Stimulated activated CD4-positive, alpha-beta T cell treated with anti-CD3 and anti-CD28 coated beads, TNF-alpha, amount 100 ng/mL, for 24 hours (primary cell): ENCODE results near the gene RWDD1.

Experiments used
- DNase-seq, 3 experiments: peaks; one replicate each; pipeline ENCODE4 v3.0.0-alpha.2; 2020; ENCODE audit warnings: low read depth in 3 of 3

RWDD1 gene, protein sequence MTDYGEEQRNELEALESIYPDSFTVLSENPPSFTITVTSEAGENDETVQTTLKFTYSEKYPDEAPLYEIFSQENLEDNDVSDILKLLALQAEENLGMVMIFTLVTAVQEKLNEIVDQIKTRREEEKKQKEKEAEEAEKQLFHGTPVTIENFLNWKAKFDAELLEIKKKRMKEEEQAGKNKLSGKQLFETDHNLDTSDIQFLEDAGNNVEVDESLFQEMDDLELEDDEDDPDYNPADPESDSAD

GRCh38 chr6:116570856-116571682 lies at the start of gene RWDD1:
Gene RWDD1 (plus strand): TSS chr6:116571504. CDS start chr6:116571583, 79 bp downstream.
- DNase-seq = peak; percentile 95 to 97 (median 97)

GRCh38 chr6:116522896-116523295 lies 48.4 kb upstream of the RWDD1 start:
- DNase-seq = no peak

DNA sequence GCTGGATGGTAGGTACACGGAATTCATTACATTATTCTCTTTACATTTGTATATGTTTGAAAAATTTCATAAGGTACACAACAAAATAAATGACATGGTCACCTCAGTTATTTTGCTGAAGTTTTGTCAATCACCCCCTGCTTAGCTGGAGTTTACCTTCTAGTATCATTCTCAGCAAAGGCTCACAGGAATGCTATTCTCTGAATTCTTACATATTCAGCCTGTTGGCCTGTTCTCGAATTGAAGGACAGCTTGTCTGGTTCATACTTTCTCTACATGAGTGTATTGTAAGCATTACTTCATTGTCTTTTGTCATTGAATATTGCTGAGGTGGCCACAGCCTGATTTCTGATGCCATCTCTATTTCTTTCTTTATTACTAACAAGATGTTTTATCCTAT lies 47.1 kb upstream of the RWDD1 start:
- DNase-seq = no peak

GRCh38 chr6:116528133-116528532 lies 43.2 kb upstream of the RWDD1 start:
- DNase-seq = no peak

- DNase-seq = no peak
Measured at GRCh38 chr6:116528780-116529179, 42.5 kb upstream of the RWDD1 start.

- no peak for DNase-seq
Measured at GRCh38 chr6:116529466-116530290, 41.6 kb upstream of the RWDD1 start.

GRCh38 chr6:116530436-116530835 lies 40.9 kb upstream of the RWDD1 start:
- DNase-seq = no peak

- DNase-seq = peak; percentile 11 to 40 (median 35)
Measured at GRCh38 chr6:116531675-116532570, 39.4 kb upstream of the RWDD1 start.

DNA sequence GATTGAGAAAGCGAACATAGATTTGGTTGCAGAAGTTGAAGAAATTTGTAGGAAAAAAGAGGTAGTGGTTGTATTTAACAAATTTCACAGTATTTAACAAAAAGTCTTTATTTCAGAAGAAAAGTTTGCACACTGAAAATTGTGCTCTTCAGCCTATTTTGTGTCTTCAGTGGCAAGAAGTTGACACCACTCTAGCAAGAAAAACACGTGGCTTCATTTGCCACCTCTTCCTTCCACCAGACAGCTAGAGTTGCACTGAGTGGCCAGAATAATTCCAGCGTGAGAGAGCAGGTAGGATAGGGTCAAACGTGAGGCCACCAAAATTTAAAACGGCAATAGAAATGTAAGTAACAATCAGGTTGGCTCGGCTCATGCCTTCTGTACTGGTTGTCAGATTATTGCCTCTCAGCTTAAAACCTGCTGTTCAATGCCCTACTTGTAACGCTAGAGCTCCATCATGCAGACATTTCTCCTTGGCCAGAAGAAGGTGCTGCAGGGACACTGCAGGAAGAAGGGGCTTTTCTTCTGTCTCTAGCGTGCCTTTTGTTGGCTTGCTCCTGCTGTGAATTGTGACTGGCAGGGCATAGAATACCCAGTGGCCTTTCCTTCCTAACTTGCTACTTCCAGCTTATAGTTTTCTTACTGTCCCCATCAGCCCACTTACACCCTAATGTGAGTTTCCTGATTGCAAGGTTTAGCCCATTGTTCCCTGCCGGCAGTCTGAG lies 37.9 kb upstream of the RWDD1 start:
- no peak for DNase-seq

DNA sequence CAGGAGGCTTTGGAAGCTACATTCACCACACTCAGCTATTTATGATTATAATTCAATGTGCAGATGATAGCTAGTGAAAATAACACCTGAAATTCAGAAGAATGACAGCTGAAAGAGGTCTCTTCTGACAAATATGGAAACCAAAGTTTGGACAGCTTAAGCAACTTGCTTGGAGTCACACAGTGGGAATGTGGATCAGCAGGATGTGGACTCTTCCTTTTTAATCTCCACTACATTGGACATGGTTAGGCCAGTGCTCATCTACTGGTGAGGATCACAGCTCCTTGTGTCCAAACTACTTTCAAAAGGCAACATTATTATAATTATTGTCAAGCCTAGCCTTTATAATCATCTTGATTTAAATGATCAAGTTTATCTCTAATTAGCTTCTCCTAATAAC lies 36.2 kb upstream of the RWDD1 start:
- no peak for DNase-seq

- DNase-seq = peak in 1 of 3 experiments; percentile 19
Measured at GRCh38 chr6:116536216-116536621, 35.1 kb upstream of the RWDD1 start.

GRCh38 chr6:116542426-116542825 lies 28.9 kb upstream of the RWDD1 start:
- no peak for DNase-seq

GRCh38 chr6:116543149-116543548 lies 28.2 kb upstream of the RWDD1 start:
- DNase-seq = no peak

DNA sequence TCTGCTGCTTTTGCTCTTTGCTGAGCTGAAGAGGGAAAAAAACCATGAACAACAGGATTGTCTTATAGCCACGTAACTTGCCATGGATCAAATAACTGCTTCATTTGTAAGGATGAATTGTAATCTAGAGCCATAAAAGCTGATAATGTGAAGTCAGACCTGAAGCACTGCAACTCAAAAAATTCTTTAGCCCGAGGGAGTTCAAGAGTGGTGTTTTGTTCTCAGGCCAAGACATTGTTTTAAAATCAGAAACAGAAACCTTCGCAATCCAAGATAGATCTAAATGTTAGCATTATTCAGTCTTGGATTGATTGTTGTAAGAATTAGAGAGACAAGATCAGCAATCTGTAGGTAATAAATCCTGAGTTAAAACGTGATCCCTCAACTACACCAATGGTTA lies 25.7 kb upstream of the RWDD1 start, which contains the start of gene TRAPPC3L:
Gene TRAPPC3L, minus strand, starts transcription at position 34 of the 400 bp plus-strand sequence. CDS start 170 bp downstream, outside the sequence.
- DNase-seq = no peak

- no peak for DNase-seq
Measured at GRCh38 chr6:116547358-116547757, 23.9 kb upstream of the RWDD1 start.

GRCh38 chr6:116550796-116551195 lies 20.5 kb upstream of the RWDD1 start:
- DNase-seq = no peak

DNA sequence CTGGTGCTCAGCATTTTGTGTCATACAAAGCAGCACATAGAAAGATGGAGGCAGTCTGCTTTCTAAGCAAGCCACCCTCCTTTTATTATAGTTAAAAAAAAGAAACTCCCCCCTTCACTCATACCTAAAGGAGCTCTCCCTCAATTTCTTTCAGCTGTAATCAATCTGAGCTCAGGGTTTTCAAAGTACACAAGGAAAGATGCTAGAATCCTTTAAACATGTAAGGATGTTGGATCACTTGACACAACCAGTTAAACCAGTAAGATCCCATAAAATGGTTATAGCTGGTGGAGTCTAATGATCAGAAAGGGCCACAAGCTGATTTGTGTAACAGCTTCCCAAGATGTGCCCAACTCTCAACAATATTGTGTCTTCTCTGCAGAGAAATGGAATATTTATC lies 17.9 kb upstream of the RWDD1 start, which contains the start of gene CALHM4:
Gene CALHM4, plus strand, starts transcription at position 301 of the 400 bp plus-strand sequence. Its CDS starts 43 bp downstream, at position 344.
- DNase-seq = no peak

DNA sequence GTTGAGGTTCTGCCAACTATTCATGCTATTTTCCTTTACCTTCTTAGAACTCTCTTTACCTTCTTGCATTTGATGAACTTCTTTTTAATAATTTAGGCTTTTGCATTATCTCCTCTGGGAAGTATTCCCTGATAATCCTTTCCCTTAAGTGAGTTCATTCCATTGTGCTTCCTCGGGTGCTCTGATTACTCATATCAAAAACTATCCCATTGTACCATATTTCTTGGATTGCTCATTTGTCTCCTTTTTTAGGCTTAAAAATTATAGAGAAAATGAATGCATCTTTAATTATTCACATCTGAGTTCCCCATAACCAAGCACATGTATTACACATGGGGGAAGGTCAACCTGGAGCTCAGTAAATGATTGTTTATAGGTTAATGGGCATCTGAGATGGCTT lies 15.2 kb upstream of the RWDD1 start:
- DNase-seq = no peak

GRCh38 chr6:116556814-116557415 lies 14.4 kb upstream of the RWDD1 start:
- no peak for DNase-seq

- no peak for DNase-seq
Measured at GRCh38 chr6:116557893-116558292, 13.4 kb upstream of the RWDD1 start.
